ENCODE measurements around the gene STAT5B.
"Not testable (repeated sequence)": the region's sequence is repeated elsewhere in the genome, so short reads cannot be mapped to it uniquely, and the experiment has no call there.

The STAT5B gene

GRCh38 chr17:42236760-42237159 lies 39.4 kb downstream of the STAT5B start:
- DNase-seq, result no peak

- DNase-seq, result no peak
Measured at GRCh38 chr17:42233994-42234393, 42.2 kb downstream of the STAT5B start.

- DNase-seq, result no peak
Measured at GRCh38 chr17:42233156-42233555, 43.0 kb downstream of the STAT5B start.

GRCh38 chr17:42230225-42230624 lies 46.0 kb downstream of the STAT5B start:
- DNase-seq, result no peak

- DNase-seq, result no peak
Measured at GRCh38 chr17:42227849-42228700, 48.1 kb downstream of the STAT5B start.

GRCh38 chr17:42225646-42226045 lies 50.5 kb downstream of the STAT5B start:
- DNase-seq, result no peak

- no peak for DNase-seq
Measured at GRCh38 chr17:42224651-42225050, 51.5 kb downstream of the STAT5B start.

- DNase-seq, result peak in 13 of 56 donors; percentile 2 to 40 (median 7)
Measured at GRCh38 chr17:42221886-42222745, 54.1 kb downstream of the STAT5B start.

- DNase-seq, result not testable (repeated sequence)
Measured at GRCh38 chr17:42219280-42219679, 56.9 kb downstream of the STAT5B start.

GRCh38 chr17:42214156-42214555 lies 62.0 kb downstream of the STAT5B start:
- DNase-seq, result no peak

GRCh38 chr17:42212382-42212781 lies 63.8 kb downstream of the STAT5B start:
- DNase-seq, result no peak

- peak in 53 of 56 donors; percentile 12 to 86 (median 63) for DNase-seq
Measured at GRCh38 chr17:42211921-42212341, 64.3 kb downstream of the STAT5B start.

- DNase-seq, result no peak
Measured at GRCh38 chr17:42210046-42210445, 66.1 kb downstream of the STAT5B start.

- DNase-seq, result not testable (repeated sequence)
Measured at GRCh38 chr17:42206153-42206612, 70.0 kb downstream of the STAT5B start.

GRCh38 chr17:42203354-42203753 lies 72.8 kb downstream of the STAT5B start:
- DNase-seq, result no peak

- DNase-seq, result no peak
Measured at GRCh38 chr17:42202696-42203095, 73.5 kb downstream of the STAT5B start.

- DNase-seq, result no peak
Measured at GRCh38 chr17:42202159-42202558, 74.0 kb downstream of the STAT5B start.

- DNase-seq, result no peak
Measured at GRCh38 chr17:42201458-42201772, 74.8 kb downstream of the STAT5B start.

- peak in 23 of 56 donors; percentile 2 to 52 (median 20) for DNase-seq
Measured at GRCh38 chr17:42200706-42201457, 75.3 kb downstream of the STAT5B start.

- no peak for DNase-seq
Measured at GRCh38 chr17:42199416-42200011, 76.7 kb downstream of the STAT5B start.

GRCh38 chr17:42198897-42199296 lies 77.3 kb downstream of the STAT5B start:
- DNase-seq, result no peak

Data from nucleus accumbens (tissue), 56 donors.